ENCODE data around the gene JMJD7. TPM values are rescaled to one million over a fixed set of nuclear protein-coding genes. Genes with fewer than 3 reads are reported as not detected.

The JMJD7 gene
- total RNA-seq, 2 experiments from 2014 or later: 3.0 to 14.1 TPM

DNA sequence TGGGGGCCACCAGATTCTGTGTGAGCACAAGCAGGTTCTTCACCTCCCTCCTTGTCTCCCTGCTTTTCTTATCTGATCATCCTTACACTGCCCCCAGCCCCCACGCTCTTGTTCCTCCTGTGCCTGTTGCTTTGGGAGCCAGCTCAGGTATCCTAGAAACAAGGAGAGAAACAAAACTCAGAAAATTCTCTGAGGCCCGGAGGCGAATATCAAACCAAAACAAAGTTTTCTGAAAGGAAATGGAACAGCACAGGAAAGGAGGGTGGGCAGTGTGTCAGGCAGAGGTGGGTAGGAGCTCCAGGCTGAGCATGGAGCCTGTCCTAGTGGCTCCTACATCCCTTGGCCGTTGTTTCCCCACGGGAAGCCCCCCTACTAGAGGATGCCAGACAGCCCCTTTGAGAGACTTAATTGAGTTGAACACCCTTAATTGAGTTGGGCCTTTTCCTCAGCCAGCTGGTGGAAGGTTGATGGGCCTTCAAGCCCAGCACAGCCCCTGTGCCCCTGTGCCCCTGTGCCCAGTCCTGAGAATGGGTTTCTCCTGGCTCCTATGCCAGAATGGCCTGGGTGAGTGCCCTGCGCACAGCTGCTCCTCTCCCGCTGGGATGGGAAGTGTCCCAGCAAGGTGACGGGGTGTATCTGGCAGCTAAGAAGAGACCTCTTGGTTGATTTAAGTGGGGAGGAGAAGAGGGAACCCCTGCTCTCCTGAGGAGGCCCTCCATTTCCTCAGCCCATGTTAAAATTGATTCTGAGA, 22.8 kb upstream of the JMJD7 start:
- intact Hi-C loops (cut with micrococcal nuclease; ENCODE audit: unreplicated experiment): no loop called here
- Histone ChIP-seq H3K9me3 (ENCODE audit: low read length) (peaks cover 16% of the 10 kb centered on the region), H3K9me2 (ENCODE audit: insufficient read depth, low read length) (no peaks in the 10 kb centered on the region), H3K36me3 (ENCODE audit: insufficient read depth, low read length) (peaks cover 18% of the 10 kb centered on the region), H3K4me2 (ENCODE audit: low read length) (no peak overlapping the region), H3K79me2 (ENCODE audit: insufficient read depth, low read depth, low read length) (no peaks in the 10 kb centered on the region), H2AFZ (ENCODE audit: low read length) (no peak overlapping the region), H4K20me1 (ENCODE audit: insufficient read depth, low read length) (no peaks in the 10 kb centered on the region), H3K27ac (ENCODE audit: low read depth, low read length, poor library complexity, severe bottlenecking) (no peak overlapping the region), H3K4me1 (ENCODE audit: insufficient read depth, low read length, poor library complexity, severe bottlenecking) (peaks cover 8% of the 10 kb centered on the region), H3K4me3 (ENCODE audit: low read depth, low read length, poor library complexity, severe bottlenecking) (no peak overlapping the region)
- no peak for TF ChIP-seq EZH2phosphoT487 (IDR thresholded peaks at IDR 0.05; ENCODE audit: borderline replicate concordance, low read depth, low read length)
- TF ChIP-seq CTCF (conservative IDR thresholded peaks at IDR 0.05; ENCODE audit: low read length): no peak
- DNase-seq (ENCODE audit: low spot score): no peak
- no TSS peak for BruUV-seq (replicated peaks)
- ChIA-PET POLR2A (no interaction called here), CTCF (ENCODE audit: unreplicated experiment) (no interaction called here)

DNA sequence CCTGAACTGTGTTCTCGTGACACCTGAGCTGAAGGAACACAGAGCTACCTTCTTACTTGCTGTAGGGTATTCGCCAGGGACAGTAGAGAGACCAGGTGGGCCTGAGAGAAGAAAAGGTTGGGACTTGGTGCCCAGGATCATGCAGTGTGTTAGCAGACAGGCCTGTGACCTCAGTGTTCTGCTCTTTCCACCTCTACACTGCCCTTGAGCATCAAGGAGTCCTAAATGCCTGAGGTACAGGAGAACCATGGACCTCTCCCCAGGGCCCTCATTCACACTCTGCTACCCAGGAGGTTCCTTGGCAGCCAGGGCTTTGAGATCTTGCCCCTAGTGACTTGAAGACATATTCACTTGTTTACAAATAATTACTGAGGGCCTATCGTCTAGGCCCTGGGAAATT, 22.2 kb upstream of the JMJD7 start:
- H3K9me3 ChIP-seq (ENCODE audit: low read length): peaks cover 14% of the 10 kb centered on the region
- no peak overlapping the region for H3K4me3 ChIP-seq (ENCODE audit: low read depth, low read length, poor library complexity, severe bottlenecking)
- no peaks in the 10 kb centered on the region for H3K9me2 ChIP-seq (ENCODE audit: insufficient read depth, low read length)
- BruUV-seq (replicated peaks): no TSS peak
- H3K4me2 ChIP-seq (ENCODE audit: low read length): no peak overlapping the region
- no peak for DNase-seq (ENCODE audit: low spot score)
- no peaks in the 10 kb centered on the region for H3K79me2 ChIP-seq (ENCODE audit: insufficient read depth, low read depth, low read length)
- intact Hi-C loops (cut with micrococcal nuclease; ENCODE audit: unreplicated experiment): no loop called here
- H2AFZ ChIP-seq (ENCODE audit: low read length): no peak overlapping the region
- no peak overlapping the region for H3K27ac ChIP-seq (ENCODE audit: low read depth, low read length, poor library complexity, severe bottlenecking)
- peaks cover 12% of the 10 kb centered on the region for H3K36me3 ChIP-seq (ENCODE audit: insufficient read depth, low read length)
- ChIA-PET CTCF (ENCODE audit: unreplicated experiment) (no interaction called here), POLR2A (no interaction called here)
- H3K4me1 ChIP-seq (ENCODE audit: insufficient read depth, low read length, poor library complexity, severe bottlenecking): peaks cover 10% of the 10 kb centered on the region
- TF ChIP-seq EZH2phosphoT487 (IDR thresholded peaks at IDR 0.05; ENCODE audit: borderline replicate concordance, low read depth, low read length): no peak
- TF ChIP-seq CTCF (conservative IDR thresholded peaks at IDR 0.05; ENCODE audit: low read length): no peak
- no peaks in the 10 kb centered on the region for H4K20me1 ChIP-seq (ENCODE audit: insufficient read depth, low read length)
